PC-3 (cell line): ENCODE measurements around the gene CBFA2T2.

ENCODE experiments used
- CTCF ChIP-seq: fragments of 300-600 bp; sonication (generic); conservative IDR thresholded peaks from 2 replicates; pipeline ENCODE4 v1.5.1; 2017; ENCODE audit warnings: antibody characterized with exemption, low read depth, mild to moderate bottlenecking, low read length
- EZH2 ChIP-seq: fragments of 300-600 bp; sonication (generic); IDR thresholded peaks from one replicate; pipeline ENCODE4 v1.6.1; 2017; ENCODE audit warnings: antibody characterized with exemption, mild to moderate bottlenecking, low read length; ENCODE audit not compliant: unreplicated experiment

DNA sequence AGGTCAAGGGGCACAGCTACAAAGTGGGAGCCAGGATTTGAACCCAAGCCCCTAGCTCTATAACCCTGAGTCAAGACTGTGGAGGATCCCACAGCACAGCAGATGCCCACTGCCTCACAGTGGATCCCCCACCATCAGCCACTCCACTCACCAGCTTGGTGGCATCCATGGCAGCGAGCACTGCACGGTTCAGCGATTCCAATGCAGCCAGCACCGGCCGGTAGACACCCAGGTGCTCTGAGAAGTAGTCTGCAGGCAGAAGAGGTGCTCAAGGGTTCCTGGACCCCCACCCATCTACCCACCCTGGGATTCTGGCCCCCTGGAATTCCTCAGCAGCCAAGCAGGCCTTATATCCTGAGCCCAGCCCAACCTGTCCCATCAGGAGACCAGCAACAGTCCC is 179.3 kb downstream of the CBFA2T2 start:
- TF ChIP-seq CTCF: no peak
- TF ChIP-seq EZH2: no peak
